Ishikawa (cell line): ENCODE results near the gene TEDDM1.

Experiments
- CEBPB ChIP-seq: IDR thresholded peaks from 2 replicates; pipeline ENCODE4 v1.6.1; 2012
- CREB1 ChIP-seq: IDR thresholded peaks from 2 replicates; pipeline ENCODE4 v1.6.1; 2012; ENCODE audit warnings: low read depth
- EGR1 ChIP-seq: IDR thresholded peaks from 2 replicates; pipeline ENCODE4 v1.6.1; 2012
- EP300 ChIP-seq: IDR thresholded peaks from 2 replicates; pipeline ENCODE4 v1.6.1; 2012; ENCODE audit warnings: borderline replicate concordance
- FOXM1 ChIP-seq: IDR thresholded peaks from 2 replicates; pipeline ENCODE4 v1.6.1; 2012; ENCODE audit warnings: low read depth, borderline replicate concordance
- MAX ChIP-seq: IDR thresholded peaks from 2 replicates; pipeline ENCODE4 v1.6.1; 2012
- NFIC ChIP-seq: IDR thresholded peaks from 2 replicates; pipeline ENCODE4 v1.6.1; 2012
- RAD21 ChIP-seq: IDR thresholded peaks from 2 replicates; pipeline ENCODE4 v1.6.1; 2012; ENCODE audit warnings: low read depth
- REST ChIP-seq: IDR thresholded peaks from 2 replicates; pipeline ENCODE4 v1.6.1; 2012; ENCODE audit warnings: low read depth, mild to moderate bottlenecking
- TAF1 ChIP-seq: IDR thresholded peaks from 2 replicates; pipeline ENCODE4 v1.6.1; 2012; ENCODE audit warnings: low read depth, mild to moderate bottlenecking
- TCF12 ChIP-seq: IDR thresholded peaks from 2 replicates; pipeline ENCODE4 v1.6.1; 2012; ENCODE audit warnings: low read depth
- TEAD4 ChIP-seq: IDR thresholded peaks from 2 replicates; pipeline ENCODE4 v1.6.1; 2012
- YY1 ChIP-seq: IDR thresholded peaks from 2 replicates; pipeline ENCODE4 v1.6.1; 2012; ENCODE audit warnings: low read depth
- ZBTB7A ChIP-seq: IDR thresholded peaks from 2 replicates; pipeline ENCODE4 v1.6.1; 2012; ENCODE audit warnings: low read depth
- TF ChIP-seq, protein P1 (sequence below): IDR thresholded peaks from 2 replicates; pipeline ENCODE4 v1.6.1; 2012

TEDDM1 gene

GRCh38 chr1:182391028-182391361, 9.5 kb downstream of the TEDDM1 start:
- TF ChIP-seq NFIC (0 out of 2 replicates have a peak, but pooled peaks have one; percentile 10), ZBTB7A (no peak; the same call in 1 of the 2 replicates), TAF1 (no peak)

- TF ChIP-seq ZBTB7A (no peak), FOXM1 (no peak), TEAD4 (no peak), EGR1 (no peak), NFIC (no peak), TCF12 (no peak), YY1 (no peak), RAD21 (no peak), TAF1 (no peak), CEBPB (no peak), MAX (no peak), EP300 (no peak), CREB1 (no peak), REST (no peak)
- TF ChIP-seq, protein P1, sequence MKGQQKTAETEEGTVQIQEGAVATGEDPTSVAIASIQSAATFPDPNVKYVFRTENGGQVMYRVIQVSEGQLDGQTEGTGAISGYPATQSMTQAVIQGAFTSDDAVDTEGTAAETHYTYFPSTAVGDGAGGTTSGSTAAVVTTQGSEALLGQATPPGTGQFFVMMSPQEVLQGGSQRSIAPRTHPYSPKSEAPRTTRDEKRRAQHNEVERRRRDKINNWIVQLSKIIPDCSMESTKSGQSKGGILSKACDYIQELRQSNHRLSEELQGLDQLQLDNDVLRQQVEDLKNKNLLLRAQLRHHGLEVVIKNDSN, result no peak
These were observed 10.8 kb downstream of the TEDDM1 start for GRCh38 chr1:182389619-182390047.

- TF ChIP-seq MAX (no peak), ZBTB7A (no peak), REST (no peak)
- TF ChIP-seq, protein P1, result no peak
These were observed 11.9 kb downstream of the TEDDM1 start for GRCh38 chr1:182388392-182389134.

DNA sequence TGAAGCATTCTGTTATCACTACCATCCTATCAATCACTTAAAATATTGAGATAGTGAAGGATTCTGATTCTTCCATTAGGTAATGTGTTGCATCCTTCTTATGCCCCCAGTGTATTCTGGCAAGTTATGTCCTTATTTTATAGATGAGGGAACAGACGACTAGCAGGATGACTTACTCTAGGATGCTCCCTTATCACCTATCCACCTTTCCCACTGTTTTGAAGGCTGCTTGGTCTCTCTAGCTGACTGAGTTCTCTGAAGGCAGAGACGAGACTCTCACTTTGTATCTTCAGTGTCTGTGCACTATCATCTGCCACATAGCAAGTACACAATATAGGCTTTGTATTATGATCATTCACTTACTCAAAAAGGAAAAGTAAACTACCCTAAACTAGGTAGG, 12.9 kb downstream of the TEDDM1 start:
- TF ChIP-seq TCF12 (no peak), CEBPB (no peak), MAX (no peak), TEAD4 (no peak), CREB1 (no peak), ZBTB7A (no peak), FOXM1 (no peak), REST (no peak), TAF1 (no peak), RAD21 (no peak), NFIC (no peak), EP300 (no peak), EGR1 (no peak)
- TF ChIP-seq, protein P1, result no peak
